HAP-1 (cell line): Measurements from ENCODE around the gene MMD.

Experiments used
- DNase-seq, 2 experiments: peaks; one replicate each; pipeline ENCODE4 v3.0.0-alpha.2; 2016 to 2020; ENCODE audit warnings: low spot score in 2 of 2
- H3K27me3 ChIP-seq: fragments of 250-450 bp; sonication (Bioruptor Pico); 2 replicates; pipeline ENCODE4 v1.5.1; 2020; ENCODE audit warnings: low read depth, mild to moderate bottlenecking, moderate library complexity
- H3K36me3 ChIP-seq: fragments of 250-450 bp; sonication (Bioruptor Pico); replicated peaks from 2 replicates; pipeline ENCODE4 v1.5.1; 2020; ENCODE audit warnings: mild to moderate bottlenecking
- H3K4me1 ChIP-seq: fragments of 250-450 bp; sonication (Bioruptor Pico); 2 replicates; pipeline ENCODE4 v1.5.1; 2020; ENCODE audit warnings: mild to moderate bottlenecking
- H3K4me3 ChIP-seq: fragments of 250-450 bp; sonication (Bioruptor Pico); 2 replicates; pipeline ENCODE4 v1.5.1; 2020; ENCODE audit warnings: mild to moderate bottlenecking, moderate library complexity
- H3K9me3 ChIP-seq: fragments of 250-450 bp; sonication (Bioruptor Pico); 2 replicates; pipeline ENCODE4 v1.5.1; 2020; ENCODE audit warnings: mild to moderate bottlenecking, moderate library complexity
- in situ Hi-C: fragments of 300-500 bp; cut with MboI; formaldehyde crosslinking; loops from 3 replicates; pipeline ENCODE4 v1.14.3; 2020; ENCODE audit warnings: low sequenced_read_pairs, inconsistent platforms, mixed read lengths

MMD gene

GRCh38 chr17:55388842-55389241 is 32.8 kb downstream of the MMD start:
- no peak for DNase-seq
- H3K4me1 ChIP-seq: no peaks in the 10 kb centered on the region
- H3K4me3 ChIP-seq: no peak overlapping the region
- no peaks in the 10 kb centered on the region for H3K9me3 ChIP-seq
- in situ Hi-C loops: no loop called here
- no peaks in the 10 kb centered on the region for H3K27me3 ChIP-seq
- H3K36me3 ChIP-seq: peaks cover 6% of the 10 kb centered on the region; the same call in 1 of the 2 replicates

GRCh38 chr17:55386796-55387332 is 34.8 kb downstream of the MMD start:
- H3K4me1 ChIP-seq: no peaks in the 10 kb centered on the region
- no peak for DNase-seq
- H3K36me3 ChIP-seq: no peaks in the 10 kb centered on the region
- H3K9me3 ChIP-seq: no peaks in the 10 kb centered on the region
- in situ Hi-C loops: no loop called here
- H3K27me3 ChIP-seq: no peaks in the 10 kb centered on the region
- no peak overlapping the region for H3K4me3 ChIP-seq

GRCh38 chr17:55384643-55385232 is 36.9 kb downstream of the MMD start:
- no peak overlapping the region for H3K4me3 ChIP-seq

GRCh38 chr17:55383771-55384642 is 37.6 kb downstream of the MMD start:
- Histone ChIP-seq H3K27me3 (no peaks in the 10 kb centered on the region), H3K36me3 (no peaks in the 10 kb centered on the region), H3K4me3 (no peak overlapping the region), H3K4me1 (peaks cover 5% of the 10 kb centered on the region; the same call in 1 of the 2 replicates), H3K9me3 (no peaks in the 10 kb centered on the region)
- in situ Hi-C loops: no loop called here
- no peak for DNase-seq

More at GRCh38 chr17:55384643-55385232, 36.9 kb downstream of the MMD start:
- no peaks in the 10 kb centered on the region for H3K9me3 ChIP-seq
- in situ Hi-C loops: no loop called here
- H3K36me3 ChIP-seq: no peaks in the 10 kb centered on the region
- no peak for DNase-seq
- peaks cover 2% of the 10 kb centered on the region; the same call in 1 of the 2 replicates for H3K4me1 ChIP-seq
- H3K27me3 ChIP-seq: no peaks in the 10 kb centered on the region

- Histone ChIP-seq H3K4me1 (peaks cover 5% of the 10 kb centered on the region; the same call in 1 of the 2 replicates), H3K36me3 (no peaks in the 10 kb centered on the region), H3K9me3 (no peaks in the 10 kb centered on the region), H3K4me3 (no peak overlapping the region), H3K27me3 (no peaks in the 10 kb centered on the region)
- in situ Hi-C loops: no loop called here
- DNase-seq: no peak
Observed at GRCh38 chr17:55381017-55381770, 40.4 kb downstream of the MMD start.

GRCh38 chr17:55377671-55378275 is 43.9 kb downstream of the MMD start:
- Histone ChIP-seq H3K27me3 (no peaks in the 10 kb centered on the region), H3K4me1 (peaks cover 5% of the 10 kb centered on the region; the same call in 1 of the 2 replicates), H3K4me3 (no peak overlapping the region), H3K9me3 (no peaks in the 10 kb centered on the region), H3K36me3 (no peaks in the 10 kb centered on the region)
- in situ Hi-C loops: no loop called here
- DNase-seq: no peak

GRCh38 chr17:55368706-55369105 is 52.9 kb downstream of the MMD start:
- Histone ChIP-seq H3K36me3 (no peaks in the 10 kb centered on the region), H3K4me1 (no peaks in the 10 kb centered on the region)
- in situ Hi-C loops: loop anchor here (10.0 kb wide), 1 partner anchor 146 kb away; the partner anchor contains the start of gene SMIM36

GRCh38 chr17:55366020-55366481 is 55.6 kb downstream of the MMD start:
- Histone ChIP-seq H3K9me3 (no peaks in the 10 kb centered on the region), H3K4me3 (no peak overlapping the region), H3K27me3 (no peaks in the 10 kb centered on the region), H3K4me1 (no peaks in the 10 kb centered on the region), H3K36me3 (no peaks in the 10 kb centered on the region)
- in situ Hi-C loops: loop anchor here (10.0 kb wide), 1 partner anchor 149 kb away; the partner anchor contains the start of gene SMIM36
- no peak for DNase-seq

More at GRCh38 chr17:55368706-55369105, 52.9 kb downstream of the MMD start:
- Histone ChIP-seq H3K4me3 (no peak overlapping the region), H3K9me3 (no peaks in the 10 kb centered on the region), H3K27me3 (no peaks in the 10 kb centered on the region)
- no peak for DNase-seq

- H3K4me3 ChIP-seq: no peak overlapping the region
- H3K4me1 ChIP-seq: no peaks in the 10 kb centered on the region
- no peaks in the 10 kb centered on the region for H3K9me3 ChIP-seq
- H3K36me3 ChIP-seq: no peaks in the 10 kb centered on the region
- no peak for DNase-seq
- in situ Hi-C loops: loop anchor here (10.0 kb wide), 1 partner anchor 152 kb away; the partner anchor contains the start of gene SMIM36
- no peaks in the 10 kb centered on the region for H3K27me3 ChIP-seq
Observed at GRCh38 chr17:55363033-55363432, 58.6 kb downstream of the MMD start.

GRCh38 chr17:55360971-55361370 is 60.7 kb downstream of the MMD start:
- H3K4me3 ChIP-seq: no peak overlapping the region
- no peaks in the 10 kb centered on the region for H3K36me3 ChIP-seq
- no peaks in the 10 kb centered on the region for H3K4me1 ChIP-seq
- DNase-seq: no peak
- in situ Hi-C loops: loop anchor here (10.0 kb wide), 1 partner anchor 154 kb away; the partner anchor contains the start of gene SMIM36
- H3K9me3 ChIP-seq: no peaks in the 10 kb centered on the region
- H3K27me3 ChIP-seq: no peaks in the 10 kb centered on the region

- no peaks in the 10 kb centered on the region for H3K4me1 ChIP-seq
- H3K36me3 ChIP-seq: no peaks in the 10 kb centered on the region
- H3K9me3 ChIP-seq: no peaks in the 10 kb centered on the region
- no peak overlapping the region for H3K4me3 ChIP-seq
- in situ Hi-C loops: loop anchor here (10.0 kb wide), 1 partner anchor 362 kb away; no protein-coding TSS in a partner anchor
- peak; percentile 70 to 85 for DNase-seq
- no peaks in the 10 kb centered on the region for H3K27me3 ChIP-seq
Observed at GRCh38 chr17:55356434-55357328, 65.0 kb downstream of the MMD start.

- in situ Hi-C loops: loop anchor here (10.0 kb wide), 1 partner anchor 360 kb away; no protein-coding TSS in a partner anchor
- Histone ChIP-seq H3K4me3 (no peak overlapping the region), H3K4me1 (no peaks in the 10 kb centered on the region), H3K27me3 (no peaks in the 10 kb centered on the region), H3K9me3 (no peaks in the 10 kb centered on the region), H3K36me3 (no peaks in the 10 kb centered on the region)
- DNase-seq: no peak
Observed at GRCh38 chr17:55354941-55355340, 66.7 kb downstream of the MMD start.
